AG09309 (cell line): Measurements from ENCODE around the gene AVL9.
"Not testable (repeated sequence)": the region's sequence is repeated elsewhere in the genome, so short reads cannot be mapped to it uniquely, and the experiment has no call there.

Experiments
- DNase-seq: peaks from one replicate; pipeline ENCODE4 v3.0.0-alpha.2; 2010; ENCODE audit warnings: low read depth
- H3K4me3 ChIP-seq: 2 replicates; pipeline ENCODE4 v1.5.1; 2011; ENCODE audit warnings: mild to moderate bottlenecking, low read depth, low read length, moderate library complexity; ENCODE audit not compliant: control insufficient read depth
- CTCF ChIP-seq: IDR thresholded peaks from 2 replicates; pipeline ENCODE4 v1.5.1; 2011; ENCODE audit warnings: mild to moderate bottlenecking, low read depth, low read length, inconsistent platforms; ENCODE audit not compliant: insufficient read depth, control insufficient read depth; ENCODE audit errors: missing control alignments

Gene AVL9

GRCh38 chr7:32592701-32593100 is 97.4 kb downstream of the AVL9 start:
- no peak overlapping the region for H3K4me3 ChIP-seq
- no peak for TF ChIP-seq CTCF

GRCh38 chr7:32594965-32595490 is 99.7 kb downstream of the AVL9 start:
- DNase-seq: no peak
- no peak overlapping the region for H3K4me3 ChIP-seq
- no peak for TF ChIP-seq CTCF

More at GRCh38 chr7:32592701-32593100, 97.4 kb downstream of the AVL9 start:
- DNase-seq: no peak

GRCh38 chr7:32601196-32601595 is 105.9 kb downstream of the AVL9 start:
- not testable (repeated sequence) for DNase-seq, H3K4me3 ChIP-seq

- no peak overlapping the region for H3K4me3 ChIP-seq
- DNase-seq: no peak
- no peak for TF ChIP-seq CTCF
Observed at GRCh38 chr7:32602470-32602869, 107.2 kb downstream of the AVL9 start.

- H3K4me3 ChIP-seq, DNase-seq: not testable (repeated sequence)
Observed at GRCh38 chr7:32603492-32603891, 108.2 kb downstream of the AVL9 start.

GRCh38 chr7:32604047-32604446 is 108.8 kb downstream of the AVL9 start:
- not testable (repeated sequence) for H3K4me3 ChIP-seq, DNase-seq

- H3K4me3 ChIP-seq: no peak overlapping the region
- no peak for TF ChIP-seq CTCF
- DNase-seq: no peak
Observed at GRCh38 chr7:32605032-32605431, 109.7 kb downstream of the AVL9 start.

- H3K4me3 ChIP-seq: no peak overlapping the region
- no peak for DNase-seq
- no peak for TF ChIP-seq CTCF
Observed at GRCh38 chr7:32609463-32609862, 114.2 kb downstream of the AVL9 start.
